GM18868 (cell line): ENCODE measurements around the gene CDHR5.
A peak's percentile ranks its signal among the peaks of the same experiment; 100 is the strongest.

ENCODE experiments used
- ATAC-seq: cut with Tn5 transposase; IDR thresholded peaks from one replicate; pipeline ENCODE4 v1.9.1; 2021; ENCODE audit warnings: mild to moderate bottlenecking, moderate library complexity; ENCODE audit not compliant: unreplicated experiment

Gene CDHR5

DNA sequence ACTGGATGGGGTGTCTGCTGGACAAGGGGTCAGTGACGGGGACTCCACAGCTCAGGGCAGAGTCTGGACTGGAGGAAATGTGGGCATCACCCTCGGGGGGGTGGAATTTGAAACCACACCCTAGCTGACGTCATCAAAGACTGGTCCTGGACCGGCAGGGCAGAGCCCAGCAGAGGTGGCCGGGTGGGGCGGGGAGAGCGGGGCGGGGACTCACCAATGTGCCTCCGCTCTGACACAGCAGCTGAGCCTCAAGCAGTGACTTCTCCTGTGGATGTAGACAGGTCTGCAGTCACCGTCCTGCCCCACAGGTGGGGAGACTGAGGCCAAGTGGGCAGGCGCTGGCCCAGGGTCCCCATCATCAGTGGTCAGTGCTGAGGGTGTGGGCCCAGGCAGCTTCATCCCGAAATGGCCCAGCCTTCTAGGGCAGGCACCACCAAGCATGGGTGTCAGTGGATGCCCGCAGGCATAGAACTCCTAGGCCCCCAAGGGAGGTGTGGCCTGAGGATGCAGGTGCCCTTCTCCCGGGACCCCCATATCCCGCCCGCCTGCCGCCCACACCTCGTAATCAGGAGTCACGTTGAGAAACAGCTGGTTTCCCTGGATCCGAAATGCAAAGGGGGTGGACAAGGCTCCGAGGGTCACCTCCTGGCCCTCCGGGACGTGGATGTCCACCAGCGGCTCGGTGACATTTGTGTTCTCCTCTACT, 603 bp downstream of the CDHR5 start:
- ATAC-seq = no peak

DNA sequence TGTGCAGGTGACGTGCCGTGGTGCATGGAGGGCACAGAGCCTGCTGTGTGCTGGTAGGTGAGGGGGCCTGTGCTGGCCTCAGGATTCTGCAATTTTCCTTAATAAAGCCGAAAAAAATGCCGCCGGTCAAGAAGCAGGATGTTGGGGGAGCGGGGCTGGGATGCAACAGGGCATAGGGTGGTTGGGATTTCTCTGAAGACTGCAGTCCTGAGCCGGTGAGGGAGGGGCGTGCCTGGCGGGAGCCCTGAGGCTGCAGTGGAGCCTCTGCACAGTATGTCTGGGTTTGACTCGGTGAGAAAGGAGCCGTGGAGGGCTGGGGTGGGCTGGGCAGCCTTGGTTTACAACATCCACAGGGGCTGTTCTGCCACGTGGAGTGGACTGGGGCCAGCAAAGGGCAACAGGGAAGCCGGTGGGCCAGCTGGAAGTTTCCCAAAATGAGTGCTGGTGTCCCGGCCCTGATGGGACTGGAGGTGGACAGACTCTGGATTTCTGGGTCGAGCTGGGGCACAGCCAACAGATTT, 1.3 kb downstream of the CDHR5 start:
- no peak for ATAC-seq

DNA sequence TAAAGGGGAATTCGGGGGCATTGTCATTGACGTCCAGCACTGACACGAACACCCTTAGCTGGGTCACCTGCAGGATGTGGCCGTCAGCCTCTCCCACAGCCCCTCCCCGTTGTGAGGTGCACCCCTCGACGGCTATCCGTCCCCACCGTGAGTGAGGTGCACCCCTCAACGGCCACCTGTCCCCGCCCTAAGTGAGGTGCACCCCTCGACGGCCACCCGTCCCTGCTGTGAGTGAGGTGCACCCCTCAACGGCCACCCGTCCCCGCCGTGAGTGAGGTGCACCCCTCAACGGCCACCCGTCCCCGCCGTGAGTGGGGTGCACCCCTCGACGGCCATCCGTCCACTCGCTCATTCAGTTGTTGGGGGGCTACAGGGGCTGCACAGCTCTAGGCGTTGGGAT, 2.9 kb downstream of the CDHR5 start:
- no peak for ATAC-seq

GRCh38 chr11:620935-621814, 3.6 kb downstream of the CDHR5 start:
- no peak for ATAC-seq

DNA sequence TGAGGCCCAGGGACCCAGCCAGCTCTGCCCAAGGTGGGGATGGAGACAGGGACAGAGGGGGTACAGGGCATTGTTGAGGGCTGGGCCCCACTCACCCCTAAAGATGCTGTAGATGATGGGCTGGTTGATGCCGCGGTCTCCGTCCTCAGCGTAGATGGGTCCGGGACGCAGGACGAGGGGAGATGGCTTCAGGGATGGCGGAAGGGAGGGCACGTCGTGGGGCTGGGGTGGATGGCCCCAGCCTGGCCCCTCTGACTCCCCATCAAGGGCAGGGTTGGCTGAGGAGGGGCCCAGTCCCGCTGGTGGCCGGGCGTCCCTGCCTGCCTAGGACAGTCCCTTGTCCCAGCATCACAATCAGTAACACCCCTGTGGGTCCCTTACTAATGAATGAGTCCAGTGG, 4.6 kb downstream of the CDHR5 start:
- no peak for ATAC-seq

DNA sequence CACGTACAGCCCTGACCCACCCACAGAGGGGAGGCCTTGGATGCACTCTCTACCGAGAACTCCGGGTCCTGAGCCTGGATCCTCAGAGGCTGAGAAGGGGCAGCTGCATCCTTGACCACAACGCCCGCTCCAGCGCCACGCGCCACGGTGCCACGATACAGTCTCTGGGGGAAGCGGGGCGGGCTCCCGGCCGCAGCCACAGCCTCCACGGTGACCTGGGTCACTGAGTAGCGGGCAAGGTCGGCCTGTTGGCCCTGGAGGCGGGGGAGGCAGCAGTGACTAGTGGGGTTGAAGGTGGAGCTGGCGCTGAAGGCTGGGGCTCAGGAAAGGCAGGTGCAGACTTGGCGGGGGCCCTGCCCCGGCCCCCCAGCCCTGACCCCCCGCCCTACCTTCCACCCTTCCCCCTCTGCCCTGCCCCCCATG, 5.1 kb downstream of the CDHR5 start:
- ATAC-seq = no peak

DNA sequence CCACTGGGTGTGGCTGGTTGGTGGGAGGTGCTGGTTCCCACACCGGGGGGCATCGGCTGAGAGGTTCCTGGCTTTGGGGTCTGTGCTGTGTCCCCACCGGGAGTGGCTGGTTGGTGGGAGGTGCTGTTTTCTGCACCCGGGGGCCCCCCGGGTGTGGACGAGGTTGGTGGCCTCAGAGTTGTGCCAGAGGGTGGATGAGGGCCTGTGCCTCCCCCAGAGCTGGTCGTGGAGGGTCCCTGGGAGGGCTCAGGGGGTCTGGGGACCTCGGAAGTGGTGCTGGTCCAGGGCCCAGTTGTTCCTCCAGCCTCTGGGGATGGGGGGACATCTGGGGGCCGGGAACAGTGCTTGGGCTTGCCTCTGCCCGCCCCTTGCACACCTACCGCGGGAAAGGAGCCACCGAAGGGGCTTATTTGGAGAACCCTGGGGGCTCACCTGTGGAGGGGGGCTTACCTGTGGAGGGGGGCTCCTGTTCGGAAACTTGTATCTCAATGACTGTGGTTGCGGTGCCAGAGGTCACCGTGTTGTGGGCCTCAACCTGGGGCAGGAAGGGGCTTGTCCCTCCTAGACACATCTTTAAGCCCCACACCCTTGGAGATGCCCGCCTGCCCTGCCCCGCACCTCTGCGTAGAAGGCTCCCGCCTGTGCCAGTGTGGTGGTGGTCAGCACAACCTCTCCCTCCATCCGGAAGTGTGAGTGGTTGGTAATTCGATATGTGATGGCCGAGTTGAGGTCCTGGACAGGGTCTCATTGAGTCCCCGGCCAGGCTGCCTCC, 5.7 kb downstream of the CDHR5 start:
- no peak for ATAC-seq

DNA sequence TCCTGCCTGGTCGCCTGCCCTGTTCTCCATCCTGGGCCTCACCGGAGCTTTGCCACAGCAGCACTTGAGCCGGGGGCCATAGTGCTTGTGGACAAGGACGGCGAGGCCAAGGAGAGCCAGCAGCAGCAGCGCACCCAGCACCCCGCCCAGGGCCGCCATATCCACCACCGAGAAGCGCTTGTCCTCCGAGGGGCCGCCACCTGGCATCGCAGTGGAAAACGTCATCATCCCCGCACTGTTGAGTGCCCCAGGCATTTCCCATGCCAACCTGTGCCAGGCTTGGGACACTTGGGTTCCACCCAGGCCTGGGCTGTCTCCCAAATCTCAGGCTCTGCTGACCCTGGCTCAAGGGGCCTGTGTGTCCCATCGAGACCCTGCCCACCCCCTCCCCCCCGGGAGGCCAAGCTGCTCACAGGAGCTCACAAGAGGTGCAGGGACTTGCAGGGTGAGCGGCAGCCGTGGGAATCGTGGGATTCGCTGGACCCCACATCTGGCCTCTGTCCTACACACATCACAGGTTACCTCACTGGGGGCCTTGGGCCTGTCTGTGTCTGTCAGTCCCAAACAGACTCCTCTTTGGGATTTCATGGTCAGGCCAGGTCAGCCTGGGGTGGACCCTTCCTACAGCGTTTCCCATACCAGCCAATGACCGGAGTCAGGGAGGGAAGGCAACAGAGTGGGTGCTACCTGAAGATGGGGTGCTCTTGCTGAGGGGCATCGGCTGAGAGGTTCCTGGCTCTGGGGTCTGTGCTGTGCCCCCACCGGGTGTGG, 6.7 kb downstream of the CDHR5 start:
- no peak for ATAC-seq

GRCh38 chr11:617199-617911, 7.4 kb downstream of the CDHR5 start:
- no peak for ATAC-seq

GRCh38 chr11:616320-617198, 8.2 kb downstream of the CDHR5 start:
- ATAC-seq = no peak

- ATAC-seq = peak; percentile 87
These were observed 9.0 kb downstream of the CDHR5 start, which contains the start of gene IRF7 for GRCh38 chr11:615504-616319. TSS of gene IRF7 (minus strand) at chr11:615950. CDS start at chr11:615364, 586 bp downstream.

DNA sequence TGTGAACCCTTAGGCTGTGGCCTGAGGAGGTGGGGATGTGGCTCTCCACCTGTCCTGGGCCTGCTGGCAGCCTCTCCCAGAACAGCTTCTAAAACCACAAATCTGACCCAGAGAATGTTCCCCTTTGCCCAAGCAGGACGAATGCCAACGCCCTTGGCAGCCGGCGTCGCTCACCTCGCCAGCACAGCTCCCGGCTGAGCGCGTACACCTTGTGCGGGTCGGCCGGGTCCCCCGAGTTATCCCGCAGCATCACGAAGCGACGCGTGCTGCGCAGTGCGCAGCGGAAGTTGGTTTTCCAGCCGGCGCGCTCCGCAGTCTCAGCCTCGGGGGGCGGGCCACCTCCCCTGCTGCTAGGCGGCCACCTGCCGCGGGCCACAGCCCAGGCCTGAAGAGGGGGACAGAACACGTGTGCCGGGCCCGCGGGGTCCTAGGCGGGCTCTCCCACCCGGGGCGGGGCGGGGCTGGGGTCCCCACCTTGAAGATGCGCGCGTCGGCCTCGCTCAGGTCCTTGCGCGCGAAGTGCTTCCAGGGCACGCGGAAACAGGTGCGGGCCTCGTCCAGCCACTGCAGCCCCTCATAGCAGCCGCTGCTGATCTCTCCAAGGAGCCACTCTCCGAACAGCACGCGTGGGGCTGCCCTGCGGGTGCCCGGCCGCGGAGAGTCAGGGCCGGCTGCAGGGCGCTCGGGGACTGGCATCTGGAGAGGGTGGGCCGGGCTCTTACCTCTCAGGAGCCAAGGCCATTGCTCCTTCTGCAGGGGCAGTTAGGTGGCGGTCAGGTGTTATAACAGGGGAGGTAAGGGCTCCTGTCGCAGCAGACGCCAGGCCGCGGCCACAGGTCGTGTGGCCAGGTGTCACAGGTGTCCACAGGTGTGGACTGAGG, 9.9 kb downstream of the CDHR5 start:
- ATAC-seq = no peak

DNA sequence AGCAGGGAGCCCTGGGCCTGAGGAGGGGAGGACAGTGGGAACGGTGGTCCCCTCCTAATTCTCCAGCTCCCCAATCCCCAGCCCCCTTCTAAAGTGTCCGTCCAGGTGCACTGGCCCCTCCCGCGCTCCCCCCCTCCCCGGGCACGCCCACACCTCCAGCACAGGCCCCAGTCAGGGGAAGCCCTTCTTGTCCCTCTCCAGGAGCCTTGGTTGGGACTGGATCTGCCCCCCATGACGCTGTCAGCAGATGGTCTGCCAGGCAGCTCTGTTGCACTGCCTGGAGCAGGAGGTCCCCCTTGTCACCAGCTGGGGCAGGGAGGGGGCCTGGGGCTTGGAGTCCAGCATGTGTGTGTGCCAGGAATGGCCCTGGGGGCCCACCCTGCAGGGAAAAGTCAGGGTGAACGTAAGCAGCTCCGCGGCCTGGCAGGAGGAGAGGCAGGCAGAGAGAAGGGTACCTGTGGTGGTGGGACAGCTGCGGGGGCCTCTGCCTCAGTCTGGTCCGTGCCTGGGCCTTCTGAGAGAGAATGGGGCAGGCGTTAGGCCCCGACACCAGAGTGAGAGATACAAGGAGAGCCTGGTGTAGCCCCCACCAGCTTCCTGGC, 10.6 kb downstream of the CDHR5 start:
- ATAC-seq = no peak

DNA sequence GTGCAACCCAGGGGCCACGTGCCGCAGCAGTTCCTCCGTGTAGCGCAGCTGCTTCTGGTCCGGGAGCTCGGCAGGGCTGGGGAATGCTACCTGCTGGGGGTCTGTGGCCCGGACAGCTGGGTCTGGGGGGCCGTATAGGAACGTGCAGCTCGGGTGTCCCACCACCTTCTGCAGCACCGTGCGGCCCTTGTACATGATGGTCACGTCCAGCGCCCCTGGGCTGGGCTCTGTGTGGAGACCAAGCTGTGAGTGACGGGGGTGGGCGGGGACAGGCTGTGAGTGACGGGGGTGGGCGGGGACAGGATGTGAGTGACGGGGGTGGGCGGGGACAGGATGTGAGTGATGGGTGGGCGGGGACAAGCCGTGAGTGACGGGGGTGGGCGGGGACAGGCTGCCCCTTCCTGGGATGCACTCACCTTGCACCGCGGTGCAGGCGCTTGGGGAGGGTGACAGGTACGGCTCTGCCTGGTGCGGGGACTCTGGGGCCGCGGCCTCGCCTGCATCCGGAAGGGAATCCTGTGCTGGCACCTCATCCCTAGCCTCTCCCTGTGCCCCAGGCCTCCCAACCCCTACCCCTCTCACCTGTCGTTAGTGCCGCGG, 11.3 kb downstream of the CDHR5 start:
- ATAC-seq = no peak

GRCh38 chr11:612961-613300, 11.8 kb downstream of the CDHR5 start:
- ATAC-seq = no peak

- no peak for ATAC-seq
These were observed 12.4 kb downstream of the CDHR5 start for GRCh38 chr11:612201-612960.
